NOMO-1 treated with DMSO at 0.1 percent for 48 hours (cell line): Measurements from ENCODE around the gene NOXRED1.

Experiments used
- DNase-seq: peaks from one replicate; lab custom pipeline; 2025; ENCODE audit not compliant: unreplicated experiment; lab: John Stamatoyannopoulos, UW

NOXRED1 gene

DNA sequence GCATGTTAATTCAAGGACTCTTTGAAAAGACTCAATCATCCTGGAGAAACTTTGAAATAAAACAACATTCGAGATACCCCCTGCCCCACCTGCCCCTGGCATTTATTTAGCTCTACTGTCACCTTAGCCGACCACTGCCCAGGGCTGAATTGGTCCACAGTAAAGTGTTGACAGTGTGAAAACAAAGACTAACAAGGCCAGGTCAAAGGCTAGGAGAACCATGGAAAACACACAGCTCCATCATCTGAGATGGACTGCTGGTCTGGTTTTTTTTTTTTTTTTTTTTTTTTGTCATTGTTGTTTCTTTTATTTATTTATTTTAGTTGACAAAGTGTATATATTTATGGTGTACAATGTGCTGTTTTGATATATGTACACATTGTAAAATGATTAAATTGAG lies 76.8 kb downstream of the NOXRED1 start:
- DNase-seq: no peak

DNA sequence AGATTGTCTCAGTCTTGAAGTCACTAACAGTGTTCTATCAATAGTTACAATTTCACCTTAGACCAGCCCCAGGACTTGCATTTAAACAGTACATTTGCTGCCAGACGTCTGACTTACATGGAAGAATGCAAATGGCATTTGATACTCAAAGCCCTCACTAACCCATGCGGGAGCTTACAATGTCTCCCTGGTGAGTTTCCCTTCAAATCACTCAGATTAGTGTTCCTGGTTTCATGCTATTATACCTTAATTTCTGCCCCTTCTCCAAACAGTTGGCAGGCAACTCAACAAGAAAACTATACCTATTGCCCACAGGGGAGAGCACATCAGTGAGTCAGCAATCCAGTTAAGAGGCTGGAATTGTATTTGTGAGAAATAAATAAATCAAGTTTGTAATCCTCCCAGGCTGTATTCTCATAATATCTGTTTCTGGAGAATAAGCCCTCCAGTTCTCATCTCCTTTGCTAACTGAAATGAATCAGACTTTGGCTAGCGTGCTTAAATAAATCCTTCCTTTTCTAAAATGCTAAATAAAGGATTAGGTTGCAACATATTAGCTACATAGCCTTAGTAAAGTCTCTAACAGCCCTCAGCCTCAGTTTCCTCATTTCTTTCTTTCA lies 78.8 kb downstream of the NOXRED1 start:
- peak; percentile 39 for DNase-seq
